ENCODE results near the gene REV3L.
"Not testable (repeated sequence)": the region's sequence is repeated elsewhere in the genome, so short reads cannot be mapped to it uniquely, and the experiment has no call there.

Gene REV3L

DNA sequence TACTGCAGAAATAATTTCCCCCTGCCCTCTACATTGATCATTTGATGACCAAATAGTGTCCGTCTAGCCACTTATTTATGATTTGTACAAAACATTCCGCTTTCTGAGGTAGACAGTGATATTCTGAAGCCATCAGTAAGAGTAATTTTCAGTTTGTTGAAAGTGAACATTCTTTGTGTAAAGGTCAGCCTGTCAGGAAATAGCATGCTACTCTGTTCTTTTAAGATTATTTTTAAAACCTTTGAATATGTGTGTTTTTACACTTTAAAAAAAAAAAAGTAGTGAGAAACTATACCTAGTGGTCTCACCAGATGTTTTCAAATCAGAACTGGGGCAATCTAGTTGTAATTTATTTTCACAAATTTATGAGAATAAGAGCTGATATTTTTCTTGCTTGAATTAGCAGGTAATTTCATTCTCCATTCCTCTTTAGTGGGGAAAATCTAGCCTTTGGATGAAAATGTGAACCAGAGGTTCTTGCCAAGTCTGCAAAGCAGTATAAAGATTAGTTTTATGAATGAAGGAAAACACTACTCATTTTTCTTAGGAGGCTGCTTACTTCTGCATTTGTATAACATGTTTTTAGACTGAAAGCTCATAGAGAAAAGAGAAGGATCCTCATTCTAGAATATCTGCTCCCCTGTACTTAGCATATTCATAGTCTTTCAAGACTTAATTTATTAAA, 12.1 kb upstream of the REV3L start:
- no peak for DNase-seq (ENCODE audit: low spot score)

DNA sequence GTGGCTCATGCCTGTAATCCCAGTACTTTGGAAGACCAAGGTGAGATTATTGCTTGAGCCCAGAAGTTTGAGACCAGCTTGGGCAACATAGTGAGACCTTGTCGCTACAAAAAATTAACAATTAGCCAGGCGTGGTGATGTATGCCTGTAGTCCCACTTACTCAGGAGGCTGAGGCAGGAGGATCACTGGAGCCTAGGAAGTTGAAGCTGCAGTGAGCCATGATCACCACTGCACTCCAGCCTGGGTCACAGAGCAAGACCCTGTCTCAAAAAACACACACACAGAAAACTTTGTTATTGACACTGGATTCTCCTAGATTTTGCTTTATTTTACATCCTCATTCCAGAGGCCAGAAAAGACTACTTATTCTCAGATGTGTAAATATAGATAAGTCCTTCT, 9.5 kb upstream of the REV3L start:
- DNase-seq (ENCODE audit: low spot score): no peak

DNA sequence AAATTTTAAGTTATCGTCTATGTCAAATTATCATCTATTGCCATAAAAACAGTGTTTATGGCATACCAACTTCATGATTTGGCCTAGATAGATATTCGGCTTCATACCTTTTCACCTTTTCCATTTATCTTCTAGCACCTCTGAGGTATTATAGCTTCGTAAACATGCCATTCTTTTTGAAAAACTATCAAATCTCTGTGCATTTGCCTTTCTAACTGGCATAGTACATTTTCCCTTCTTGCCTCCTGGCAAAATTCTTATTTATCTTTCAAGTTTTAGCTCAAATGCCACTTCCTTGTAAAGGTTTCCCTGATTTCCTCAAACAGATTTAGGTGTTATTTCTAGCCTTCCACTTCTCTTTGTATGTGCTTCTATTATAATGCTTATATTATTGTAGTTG, 7.0 kb upstream of the REV3L start:
- no peak for DNase-seq (ENCODE audit: low spot score)

DNA sequence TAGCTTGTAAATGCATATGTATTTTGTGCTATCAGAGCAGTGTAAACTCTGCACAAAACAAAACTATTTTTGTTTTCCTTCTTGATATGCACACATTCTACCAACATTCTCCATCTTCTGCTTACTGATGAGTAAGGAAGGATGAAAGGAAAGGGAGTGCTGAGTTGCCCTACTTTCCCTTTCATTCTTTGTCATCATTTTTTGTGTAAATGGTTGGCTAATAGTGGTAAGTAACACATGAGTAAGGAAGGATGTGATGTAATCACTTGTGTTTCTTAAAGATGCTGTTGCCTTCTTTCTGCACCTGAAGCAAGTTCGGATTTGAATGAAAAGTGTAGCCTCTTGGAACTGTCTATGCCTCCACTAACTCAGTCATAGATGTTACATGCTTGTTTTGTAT, 4.6 kb upstream of the REV3L start:
- DNase-seq (ENCODE audit: low spot score): peak; percentile 24

DNA sequence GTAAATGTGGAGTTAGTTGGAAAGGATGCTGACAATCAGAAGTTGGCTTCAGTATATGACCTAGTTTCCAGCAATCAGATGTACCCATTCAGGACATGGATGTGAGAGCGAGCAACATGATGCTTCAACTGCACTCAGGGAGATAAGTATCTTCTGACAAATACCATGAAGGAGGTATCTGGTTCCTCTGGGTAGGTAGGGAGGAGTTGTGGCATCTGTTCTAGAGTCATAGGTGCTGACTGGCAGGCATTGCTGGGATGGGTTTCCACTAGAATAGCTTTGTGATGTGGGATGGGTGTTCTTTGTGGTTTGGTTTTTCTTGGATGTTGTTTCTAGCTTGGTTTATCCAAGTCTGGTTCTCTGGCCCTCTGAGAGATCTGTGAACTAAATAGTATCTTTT, 3.9 kb upstream of the REV3L start:
- DNase-seq (ENCODE audit: low spot score): no peak

DNA sequence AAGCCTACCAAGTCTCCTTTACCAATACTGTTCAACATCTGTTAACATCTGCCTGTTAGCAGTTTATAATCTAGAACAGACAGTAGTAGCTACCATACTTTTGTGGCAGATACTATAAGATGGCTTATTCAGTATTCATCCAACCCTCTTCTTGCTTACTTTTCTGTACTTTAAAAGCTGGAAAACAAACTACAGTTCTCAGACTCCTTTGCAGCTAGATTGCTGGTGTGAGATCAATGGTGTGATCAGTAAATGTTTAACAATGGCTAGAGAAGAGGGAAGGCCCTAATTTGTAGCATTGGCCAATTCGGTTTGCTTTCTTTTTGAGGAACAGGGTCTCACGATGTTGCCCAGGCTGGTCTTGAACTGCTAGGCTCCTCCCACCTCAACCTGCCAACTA, 3.5 kb upstream of the REV3L start:
- no peak for DNase-seq (ENCODE audit: low spot score)

DNA sequence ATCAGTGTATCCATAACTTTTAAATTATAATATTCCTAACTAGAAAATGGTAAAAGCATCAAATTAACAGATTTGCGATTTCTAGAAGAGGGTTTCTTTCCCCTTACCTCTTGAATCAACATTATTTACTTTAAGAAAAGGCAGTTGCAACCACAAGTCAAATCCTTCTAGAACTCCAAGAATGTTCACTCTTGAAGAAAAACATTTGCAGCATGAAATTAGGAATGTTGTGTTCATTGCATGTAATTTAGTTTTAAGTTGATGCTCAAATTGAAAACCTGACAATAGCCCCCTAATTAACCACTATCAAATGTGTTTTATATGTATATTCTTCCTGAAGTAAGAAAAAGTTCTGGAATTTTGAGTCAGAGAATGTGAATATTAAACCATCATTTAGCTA, 2.3 kb upstream of the REV3L start:
- no peak for DNase-seq (ENCODE audit: low spot score)

DNA sequence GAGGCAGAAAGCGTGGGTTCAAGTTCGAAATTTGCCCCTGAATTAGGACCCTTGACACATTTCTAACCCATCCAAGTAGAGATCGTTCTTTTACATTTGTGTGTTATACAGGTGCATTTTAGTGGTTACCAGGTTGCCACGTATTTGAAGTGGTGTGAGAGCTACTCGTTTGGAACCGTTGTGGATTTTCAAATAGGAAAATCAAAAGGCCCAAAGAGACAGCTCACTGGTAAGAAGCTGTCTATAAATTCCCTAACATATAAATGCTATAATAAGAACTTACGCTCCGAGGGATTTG, 1.6 kb upstream of the REV3L start:
- no peak for DNase-seq (ENCODE audit: low spot score)

DNA sequence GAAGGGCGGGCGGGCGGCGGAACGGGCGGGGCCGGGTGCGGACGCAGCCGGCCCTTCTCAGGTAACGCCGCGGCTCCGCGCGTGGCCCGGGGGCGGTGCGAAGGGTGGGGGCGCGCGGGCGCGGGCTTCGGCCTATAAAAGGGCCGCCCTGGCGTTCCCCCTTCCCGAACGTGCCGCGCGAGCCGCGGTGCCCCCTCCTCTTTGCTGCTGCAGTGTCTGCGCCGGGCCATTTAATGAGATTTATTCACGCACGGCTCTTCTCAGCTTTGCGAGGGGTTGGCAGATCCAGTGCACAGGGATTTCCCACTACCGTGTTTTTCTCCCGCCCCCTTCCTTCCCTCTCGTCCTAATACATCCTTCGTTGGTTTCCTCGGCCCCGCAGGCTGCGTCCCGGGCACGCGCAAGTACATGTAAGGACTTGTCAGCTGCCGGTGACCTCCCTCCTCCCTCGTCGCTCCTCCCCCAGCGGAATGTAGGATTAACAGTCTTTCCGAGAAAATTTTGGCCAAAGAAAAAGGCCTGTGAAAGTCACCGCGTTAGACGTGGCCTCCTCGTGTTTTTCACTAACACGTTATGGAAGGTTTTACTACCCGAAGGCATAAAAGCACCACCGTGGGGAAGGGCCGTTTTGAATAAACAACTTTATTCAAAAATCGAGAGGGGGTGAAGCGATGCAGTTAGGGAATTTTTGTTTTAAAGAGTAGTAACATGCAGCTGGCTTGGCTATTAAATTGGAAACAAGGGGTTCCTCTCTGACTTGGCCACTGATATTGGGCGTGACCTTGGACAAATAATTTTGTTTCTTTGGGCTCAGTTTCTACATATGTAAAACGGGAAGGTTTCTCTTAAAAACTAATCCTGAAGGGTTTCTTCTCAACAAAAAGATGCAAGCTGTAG, 966 bp upstream of the REV3L start:
- peak; percentile 93 for DNase-seq (ENCODE audit: low spot score)

DNA sequence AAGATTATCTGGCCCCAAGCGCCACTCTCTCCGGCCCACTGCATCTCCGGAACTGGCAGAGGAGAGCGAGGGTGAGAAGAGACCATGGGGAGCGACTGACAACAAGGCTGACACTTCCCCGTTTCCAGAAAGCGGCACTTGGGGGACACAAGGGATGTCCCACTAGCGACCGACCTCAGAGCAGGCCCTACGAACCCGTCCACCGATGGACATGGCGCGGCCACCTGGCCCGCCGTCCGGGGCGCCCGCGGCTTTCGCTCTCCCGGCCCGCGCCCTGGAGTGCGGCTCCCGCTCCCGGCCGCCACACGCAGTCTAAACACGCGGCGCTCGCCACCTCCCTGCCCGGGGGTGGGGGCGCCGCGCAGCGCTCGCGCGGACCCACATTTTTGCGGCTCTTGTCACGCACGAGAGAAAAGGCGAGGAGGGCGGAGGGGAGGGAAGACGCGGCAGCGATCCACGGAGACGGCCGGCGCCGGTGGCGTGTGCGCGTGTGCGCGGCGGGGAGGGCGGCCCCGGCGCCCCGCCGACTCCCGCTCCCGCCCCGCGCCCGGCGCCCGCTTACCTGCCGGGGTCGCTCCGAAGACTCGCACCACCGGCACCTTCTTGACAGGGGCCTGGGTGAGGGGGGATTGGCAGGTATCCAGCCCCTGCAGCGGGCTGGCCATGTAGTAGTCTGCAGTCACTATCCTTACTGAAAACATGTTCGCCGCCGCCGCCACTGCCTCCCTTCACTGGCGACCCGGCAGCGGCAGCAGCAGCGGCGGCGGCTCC, 645 bp downstream of the REV3L start:
- DNase-seq (ENCODE audit: low spot score): peak; percentile 61

DNA sequence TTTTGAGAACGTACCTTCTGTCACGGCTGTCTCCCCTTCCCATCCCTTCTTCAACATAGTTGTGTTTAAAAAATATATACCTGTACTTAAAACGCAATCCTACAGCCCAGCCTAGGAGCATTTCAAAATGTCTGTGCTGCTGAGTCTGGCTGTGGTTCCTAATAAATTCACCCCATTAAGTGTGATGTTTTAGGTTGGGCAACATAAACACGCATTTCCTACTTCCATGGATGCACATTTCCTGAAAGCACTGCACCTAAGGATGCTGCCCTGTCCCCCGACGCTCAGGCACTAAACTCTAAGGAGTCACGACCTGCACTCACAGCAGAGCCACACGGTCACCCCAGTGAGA, 1.2 kb downstream of the REV3L start:
- no peak for DNase-seq (ENCODE audit: low spot score)

DNA sequence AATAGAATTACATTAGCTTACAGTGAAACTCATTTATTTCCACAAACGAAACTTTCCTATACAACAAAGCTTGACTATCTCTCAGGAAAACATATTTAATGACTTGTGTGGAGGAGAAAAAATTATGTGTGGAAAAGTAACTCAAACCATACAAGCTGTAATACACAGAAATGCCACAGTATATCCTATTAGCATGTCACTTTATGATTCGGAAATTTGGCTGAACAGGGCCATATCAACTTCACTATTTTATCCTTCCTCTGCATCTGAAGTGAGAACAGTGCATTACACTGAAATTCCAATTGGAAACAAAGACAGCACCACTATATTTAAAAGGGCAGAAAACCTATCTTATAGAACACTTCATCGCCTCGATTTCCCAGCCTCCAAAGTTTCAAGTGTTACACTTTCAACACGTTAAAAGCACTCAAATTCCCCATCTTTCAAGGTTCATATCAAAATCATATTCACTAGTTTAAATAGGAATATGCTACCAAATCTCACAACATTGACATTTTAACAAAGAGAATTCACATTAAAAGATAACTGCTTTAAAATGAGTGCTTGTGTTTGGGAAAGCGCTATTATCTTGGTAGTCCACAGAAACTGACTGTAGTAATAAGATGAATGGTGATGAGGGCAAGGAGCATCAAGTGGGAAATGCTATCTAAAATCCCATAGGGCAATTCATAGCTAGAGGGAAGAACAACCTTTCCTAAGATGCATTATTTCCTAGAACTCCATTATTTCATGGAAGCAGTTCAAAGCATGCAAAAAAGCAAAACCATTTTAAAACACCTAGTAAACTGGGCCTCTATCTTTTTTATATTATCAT, 1.8 kb downstream of the REV3L start:
- DNase-seq (ENCODE audit: low spot score): no peak

DNA sequence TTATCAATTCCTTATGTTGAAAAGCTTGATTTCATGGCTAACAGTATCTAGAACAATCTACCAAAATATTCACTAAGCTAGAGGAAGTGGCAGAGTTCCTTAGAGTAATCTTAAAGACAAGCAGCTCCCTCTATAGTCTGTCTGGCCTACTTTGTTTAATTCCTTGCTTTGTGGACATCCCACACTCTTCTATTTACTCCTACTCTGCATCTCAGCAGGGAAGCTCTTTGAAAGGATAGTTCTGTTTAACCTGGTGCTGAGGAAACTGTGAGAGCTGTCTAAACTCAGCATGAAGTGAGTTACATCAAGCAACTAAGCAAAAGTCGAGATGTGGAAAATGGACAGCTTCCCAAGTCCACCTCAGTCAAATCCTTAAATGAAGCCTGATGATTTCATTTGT, 4.3 kb downstream of the REV3L start:
- DNase-seq (ENCODE audit: low spot score): peak; percentile 19

DNA sequence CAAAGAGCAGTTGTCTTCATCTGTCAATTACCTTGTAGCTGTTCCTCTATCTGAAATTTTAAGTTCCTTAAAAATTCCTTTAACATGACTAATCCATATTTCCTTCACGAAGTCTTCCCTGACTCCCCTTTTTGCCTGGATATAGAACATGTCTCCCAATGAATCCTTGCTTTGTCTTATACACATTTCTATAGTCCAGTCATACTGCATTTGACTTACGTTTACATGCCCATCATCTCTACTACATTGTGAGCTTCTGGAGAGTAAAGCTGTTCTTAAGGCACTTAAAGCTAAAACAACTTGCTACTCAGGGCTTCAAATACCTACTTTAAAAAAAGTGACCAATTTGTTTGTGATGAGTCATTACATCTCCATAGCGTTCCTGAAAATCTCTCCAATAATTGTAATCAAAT, 4.9 kb downstream of the REV3L start:
- no peak for DNase-seq (ENCODE audit: low spot score)

DNA sequence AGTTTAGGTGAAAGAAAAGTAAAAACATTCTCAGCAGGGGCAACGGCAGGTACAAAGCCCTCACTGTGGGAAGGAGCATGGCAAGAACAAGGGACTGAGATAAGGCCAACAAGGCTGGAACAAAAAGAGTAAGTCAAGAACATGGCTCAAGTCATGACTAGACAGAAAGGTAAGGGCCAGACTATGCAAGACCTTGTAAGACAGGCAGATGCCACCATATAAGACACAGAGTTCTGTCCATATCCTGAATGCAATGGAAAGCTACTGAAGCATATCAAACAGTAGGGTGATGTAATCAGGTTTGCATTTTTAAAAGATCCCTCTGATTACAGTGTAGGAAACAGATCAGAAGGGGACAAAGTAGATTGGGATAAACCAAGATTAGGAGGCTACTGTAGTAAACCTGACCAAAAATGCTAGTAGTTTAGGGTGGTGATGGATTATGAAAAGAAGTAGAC, 5.5 kb downstream of the REV3L start:
- no peak for DNase-seq (ENCODE audit: low spot score)

DNA sequence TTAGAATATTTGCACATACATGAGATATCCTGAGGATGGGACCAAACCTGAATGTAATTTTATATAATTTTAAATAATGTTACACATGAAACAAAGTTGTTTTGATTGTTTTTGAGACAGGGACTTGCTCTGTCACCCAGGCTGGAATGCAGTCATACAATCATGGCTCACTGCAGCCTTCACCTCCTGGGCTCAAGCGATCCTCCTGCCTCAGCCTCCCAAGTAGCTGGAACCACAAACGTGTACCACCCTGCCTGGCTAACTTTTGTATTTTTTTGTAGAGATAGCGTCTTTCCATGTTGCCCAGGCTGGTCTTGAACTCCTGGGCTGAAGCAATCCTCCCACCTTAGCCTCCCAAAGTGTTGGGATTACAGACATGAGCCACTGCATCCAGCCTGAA, 7.0 kb downstream of the REV3L start:
- DNase-seq (ENCODE audit: low spot score): not testable (repeated sequence)

DNA sequence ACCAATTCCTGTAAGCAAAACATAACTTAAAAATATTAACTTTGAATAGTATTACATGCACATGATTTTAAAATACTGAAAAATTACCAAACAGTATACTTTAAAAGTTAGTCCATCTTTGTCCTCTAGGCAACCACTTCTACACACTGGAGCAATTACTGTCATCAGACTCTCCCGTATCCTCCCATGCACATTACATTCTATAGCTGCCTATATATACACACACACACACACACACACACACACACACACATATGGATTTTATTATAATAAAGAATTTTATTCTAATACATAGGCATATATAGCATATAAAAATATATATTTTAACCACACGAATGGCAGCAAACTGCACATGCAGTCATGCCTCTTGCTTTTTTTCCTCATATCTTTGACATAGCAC, 8.2 kb downstream of the REV3L start:
- DNase-seq (ENCODE audit: low spot score): no peak

DNA sequence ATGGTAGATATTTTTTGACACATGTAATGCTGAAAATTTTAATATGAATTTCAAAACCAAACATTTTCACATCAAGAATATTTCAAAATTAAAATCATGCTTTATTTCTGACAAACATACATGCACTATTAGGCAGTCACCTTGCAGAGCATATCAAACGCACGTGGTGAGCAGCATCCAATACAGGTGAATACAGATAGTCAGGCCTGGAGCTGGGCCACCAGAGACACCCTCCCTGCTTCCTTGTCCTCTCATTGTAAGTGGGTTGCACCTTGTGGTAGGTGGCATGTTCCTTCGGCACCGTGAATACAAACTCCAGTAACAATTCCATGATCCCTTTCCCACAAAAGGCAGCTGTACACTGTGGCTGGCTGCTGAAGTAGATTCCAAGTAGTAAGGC, 8.9 kb downstream of the REV3L start:
- no peak for DNase-seq (ENCODE audit: low spot score)

DNA sequence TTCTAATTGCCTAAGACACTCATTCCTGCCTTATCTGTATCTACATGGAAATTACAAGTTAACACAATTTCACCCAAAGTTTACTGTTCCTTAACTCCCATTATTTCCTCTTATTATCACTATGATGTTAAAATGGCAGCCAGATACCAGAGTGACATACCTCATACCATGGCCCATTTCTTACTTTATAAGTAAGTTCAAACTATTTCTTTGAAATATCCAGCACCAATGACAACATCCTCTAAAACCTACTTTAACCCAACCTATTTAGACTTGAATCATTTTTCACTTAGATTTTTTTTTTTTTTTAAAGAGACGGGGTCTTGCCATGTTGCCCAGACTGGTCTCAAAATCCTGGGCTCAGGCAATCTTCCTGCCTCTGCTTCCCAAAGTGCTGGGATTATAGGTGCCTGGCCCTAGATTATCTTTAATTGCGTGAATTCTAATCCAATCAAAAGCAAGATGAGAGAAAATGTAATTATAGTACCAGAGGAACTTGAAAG, 10.0 kb downstream of the REV3L start:
- DNase-seq (ENCODE audit: low spot score): no peak

DNA sequence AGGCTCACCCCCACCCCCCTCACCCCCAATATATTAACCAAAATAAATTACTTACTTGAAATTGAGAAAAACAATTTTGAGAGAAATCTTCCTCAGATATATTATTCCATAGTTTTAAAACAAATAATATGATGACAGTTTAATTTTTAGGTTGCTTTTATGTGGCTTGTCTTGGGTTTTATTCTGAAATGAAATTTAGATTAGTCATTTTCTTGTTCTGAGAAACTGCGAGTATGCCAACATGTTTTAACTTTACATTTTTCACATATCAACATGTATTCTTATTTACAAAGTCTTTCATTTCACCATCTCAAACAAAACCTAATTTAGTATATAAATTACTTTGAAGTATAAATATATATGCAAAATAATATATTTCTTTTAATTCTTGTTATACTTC, 11.1 kb downstream of the REV3L start:
- no peak for DNase-seq (ENCODE audit: low spot score)

DNA sequence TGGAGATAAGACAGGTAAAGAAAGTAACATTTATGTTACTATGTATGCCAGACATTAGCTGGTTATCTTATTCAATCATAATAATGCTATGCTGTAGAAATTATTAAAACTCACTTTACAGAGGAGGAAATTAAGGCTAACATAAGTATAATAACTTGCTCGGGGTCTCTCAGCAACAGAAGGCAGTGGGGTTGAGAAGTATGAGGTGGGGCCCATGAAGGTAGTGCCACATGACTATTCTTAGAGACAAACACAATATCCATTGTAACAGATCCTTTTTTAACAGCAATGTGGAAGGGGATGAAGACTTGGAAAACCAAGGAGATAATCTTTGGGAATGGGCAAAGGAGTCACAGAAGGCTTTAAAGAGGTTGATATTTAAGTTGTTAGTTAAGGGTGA, 11.5 kb downstream of the REV3L start:
- DNase-seq (ENCODE audit: low spot score): no peak

DNA sequence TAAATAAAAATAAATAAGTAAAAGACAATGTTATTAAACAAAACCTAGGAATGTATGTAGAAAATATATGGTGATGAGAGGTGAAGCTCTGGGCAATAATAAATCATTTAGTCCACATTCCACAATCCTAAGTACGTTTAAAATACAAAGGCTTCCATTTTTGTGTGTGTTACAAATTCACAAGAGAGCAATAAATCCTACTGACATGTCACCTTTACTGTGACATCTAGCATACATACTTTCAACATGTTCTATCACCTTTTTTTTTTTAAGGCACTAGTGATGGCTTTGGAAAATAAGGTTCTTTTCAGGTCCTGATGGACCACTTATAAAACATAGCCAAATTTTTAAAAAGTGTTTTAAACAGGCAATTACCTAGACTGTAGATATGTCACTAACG, 12.0 kb downstream of the REV3L start:
- no peak for DNase-seq (ENCODE audit: low spot score)

All from AG20443 (cell line).